ENCODE results near the gene SPACA1.
"Not testable (repeated sequence)": the region's sequence is repeated elsewhere in the genome, so short reads cannot be mapped to it uniquely, and the experiment has no call there.

The SPACA1 gene, protein sequence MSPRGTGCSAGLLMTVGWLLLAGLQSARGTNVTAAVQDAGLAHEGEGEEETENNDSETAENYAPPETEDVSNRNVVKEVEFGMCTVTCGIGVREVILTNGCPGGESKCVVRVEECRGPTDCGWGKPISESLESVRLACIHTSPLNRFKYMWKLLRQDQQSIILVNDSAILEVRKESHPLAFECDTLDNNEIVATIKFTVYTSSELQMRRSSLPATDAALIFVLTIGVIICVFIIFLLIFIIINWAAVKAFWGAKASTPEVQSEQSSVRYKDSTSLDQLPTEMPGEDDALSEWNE

DNA sequence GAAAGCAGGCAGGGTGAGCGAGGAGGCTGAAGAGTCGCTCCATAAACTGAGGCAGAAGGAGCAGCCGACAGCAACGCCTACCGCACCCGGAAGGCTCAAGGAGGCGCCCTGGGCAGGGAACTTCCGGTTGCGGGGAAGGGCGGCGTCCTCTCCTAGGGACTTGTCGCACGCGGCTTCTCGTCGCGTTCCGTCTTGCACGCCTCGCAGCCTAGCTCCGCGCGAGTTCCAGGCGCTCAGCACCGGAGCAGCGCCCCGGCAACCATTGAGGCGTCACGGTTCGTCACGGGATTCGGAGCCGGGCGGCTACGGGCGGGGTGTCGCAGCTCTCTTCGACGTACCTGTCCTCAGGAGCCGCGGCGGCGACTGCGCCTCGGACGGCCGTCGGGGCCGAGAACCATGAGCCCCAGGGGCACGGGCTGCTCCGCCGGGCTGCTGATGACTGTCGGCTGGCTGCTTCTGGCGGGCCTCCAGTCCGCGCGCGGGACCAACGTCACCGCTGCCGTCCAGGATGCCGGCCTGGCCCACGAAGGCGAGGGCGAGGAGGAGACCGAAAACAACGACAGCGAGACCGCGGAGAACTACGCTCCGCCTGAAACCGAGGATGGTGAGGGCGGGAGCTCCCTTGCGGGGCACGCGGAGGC, at the start of gene SPACA1:
Gene SPACA1, plus strand, starts transcription at position 332 of the 641 bp plus-strand sequence. Its CDS starts 65 bp downstream, at position 397.
- in situ Hi-C loops (cut with MboI; ENCODE audit: low sequenced_read_pairs), result no loop called here

DNA sequence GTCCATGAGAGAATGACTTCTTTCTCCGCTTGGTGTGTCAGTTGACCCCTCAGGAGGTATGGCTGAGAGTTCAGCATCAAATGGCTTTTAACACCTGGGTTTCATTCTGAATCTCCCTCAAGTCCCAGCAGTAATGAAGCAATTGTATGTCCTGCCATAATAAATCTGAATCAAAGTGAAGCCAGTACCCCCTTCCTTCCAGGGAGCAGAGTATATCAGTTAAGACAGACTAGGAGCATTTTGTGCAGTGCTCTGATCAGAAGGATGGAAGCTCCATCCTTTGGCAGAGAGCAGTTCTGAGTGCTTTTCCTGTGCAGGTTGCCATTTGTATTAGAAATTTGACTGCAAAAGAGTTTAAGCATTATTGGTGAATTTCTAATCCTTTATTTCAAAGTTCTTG, 46.9 kb upstream of the SPACA1 start:
- in situ Hi-C loops (cut with MboI; ENCODE audit: low sequenced_read_pairs), result no loop called here

DNA sequence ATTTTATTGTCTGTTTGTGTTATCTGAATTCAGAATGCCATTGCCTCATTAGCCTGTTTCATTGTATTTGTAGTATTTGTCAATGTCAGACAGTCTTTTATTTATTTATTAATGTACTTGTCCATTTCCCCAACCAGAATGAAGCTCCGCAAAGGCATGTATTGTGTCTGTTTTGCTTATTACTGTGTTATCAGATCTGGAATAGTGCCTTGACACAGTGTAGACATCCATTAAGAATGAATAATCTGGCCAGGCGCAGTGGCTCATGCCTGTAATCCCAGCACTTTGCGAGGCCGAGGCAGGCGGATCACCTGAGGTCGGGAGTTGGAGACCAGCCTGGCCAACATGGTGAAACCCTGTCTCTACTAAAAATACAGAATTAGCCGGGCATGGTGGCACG, 46.4 kb upstream of the SPACA1 start:
- in situ Hi-C loops (cut with MboI; ENCODE audit: low sequenced_read_pairs), result not testable (repeated sequence)

DNA sequence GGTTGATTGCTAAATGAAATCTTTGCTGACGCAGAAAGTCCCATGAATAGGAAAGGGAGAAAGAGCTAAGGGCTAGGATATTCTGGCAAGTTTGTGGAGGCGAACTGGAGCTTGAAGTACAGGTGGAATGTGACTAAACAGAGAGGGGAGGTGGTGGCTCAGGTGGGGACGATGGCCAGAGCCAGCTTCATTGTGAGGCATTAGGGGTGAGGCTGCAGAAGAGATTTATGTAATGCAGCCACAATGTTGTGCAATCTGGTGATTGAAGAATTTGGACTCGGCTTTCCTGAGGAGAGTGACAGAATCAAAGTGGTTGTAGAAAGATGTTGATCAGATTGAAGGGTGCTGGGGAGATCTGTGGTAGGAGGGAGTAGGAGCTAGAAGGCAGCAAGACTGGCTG, 42.9 kb upstream of the SPACA1 start:
- in situ Hi-C loops (cut with MboI; ENCODE audit: low sequenced_read_pairs), result no loop called here

GRCh38 chr6:88006557-88006956, 41.1 kb upstream of the SPACA1 start:
- in situ Hi-C loops (cut with MboI; ENCODE audit: low sequenced_read_pairs), result no loop called here

- in situ Hi-C loops (cut with MboI; ENCODE audit: low sequenced_read_pairs), result no loop called here
Observed at GRCh38 chr6:88008411-88008810, 39.2 kb upstream of the SPACA1 start.

DNA sequence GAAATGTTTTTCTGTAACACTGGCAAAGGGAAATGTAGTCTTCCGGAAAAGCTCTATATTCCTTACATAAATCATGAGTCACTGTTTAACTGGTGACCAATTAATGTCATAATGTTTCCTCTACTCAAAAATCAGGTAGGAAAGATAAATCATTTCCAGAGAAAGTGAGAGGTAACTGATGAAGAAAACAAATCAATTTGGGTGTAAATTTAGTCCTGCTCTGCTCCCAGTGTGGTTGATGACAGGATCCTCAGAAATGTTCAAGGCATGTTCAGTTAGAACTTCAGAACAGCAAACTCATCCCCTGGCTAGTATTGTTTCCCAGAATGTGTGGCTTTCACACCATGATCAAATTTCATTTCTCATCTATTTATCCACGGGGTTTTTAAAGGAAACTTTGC, 38.8 kb upstream of the SPACA1 start:
- in situ Hi-C loops (cut with MboI; ENCODE audit: low sequenced_read_pairs), result no loop called here

- in situ Hi-C loops (cut with MboI; ENCODE audit: low sequenced_read_pairs), result no loop called here
Observed at GRCh38 chr6:88013015-88013414, 34.6 kb upstream of the SPACA1 start.

DNA sequence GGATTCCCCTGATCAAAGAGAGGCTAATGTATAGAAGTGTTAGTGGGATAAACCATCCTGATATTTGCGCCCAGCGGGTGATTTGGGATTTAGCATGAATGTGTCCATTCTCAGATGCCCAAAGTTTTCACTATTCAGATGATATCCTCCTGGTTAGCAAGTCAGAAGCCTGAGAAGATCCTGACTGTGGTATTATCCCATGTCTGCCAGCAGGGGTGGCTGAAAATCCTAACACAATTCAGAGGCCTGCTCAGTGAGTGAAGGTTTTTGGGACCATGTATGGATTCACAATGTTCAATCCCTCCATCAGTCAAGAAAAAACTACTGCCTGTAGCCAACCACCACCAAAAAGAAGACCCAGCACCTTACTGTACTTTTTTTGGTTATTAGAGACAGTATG, 34.1 kb upstream of the SPACA1 start:
- in situ Hi-C loops (cut with MboI; ENCODE audit: low sequenced_read_pairs), result no loop called here

DNA sequence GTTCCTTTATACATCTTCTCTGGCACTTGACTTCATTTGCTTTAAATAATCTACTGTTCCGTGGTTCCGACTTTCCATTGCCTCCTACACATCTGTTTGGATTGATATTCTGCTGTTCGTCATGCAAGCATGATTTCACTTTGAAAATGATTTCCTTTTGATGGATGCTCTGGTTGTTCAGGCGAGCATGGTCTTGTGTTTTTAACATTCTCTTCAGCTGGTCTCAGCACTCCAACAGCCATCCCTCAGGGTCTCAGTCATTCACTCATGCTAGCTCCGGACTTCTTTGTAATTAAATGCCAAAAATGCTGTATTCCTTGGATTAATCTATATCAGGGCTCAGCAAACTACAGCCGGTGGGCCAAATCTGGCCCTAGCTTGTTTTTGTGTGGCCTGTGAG, 27.2 kb upstream of the SPACA1 start:
- in situ Hi-C loops (cut with MboI; ENCODE audit: low sequenced_read_pairs), result no loop called here

- in situ Hi-C loops (cut with MboI; ENCODE audit: low sequenced_read_pairs), result no loop called here
Observed at GRCh38 chr6:88024696-88025095, 22.9 kb upstream of the SPACA1 start.

DNA sequence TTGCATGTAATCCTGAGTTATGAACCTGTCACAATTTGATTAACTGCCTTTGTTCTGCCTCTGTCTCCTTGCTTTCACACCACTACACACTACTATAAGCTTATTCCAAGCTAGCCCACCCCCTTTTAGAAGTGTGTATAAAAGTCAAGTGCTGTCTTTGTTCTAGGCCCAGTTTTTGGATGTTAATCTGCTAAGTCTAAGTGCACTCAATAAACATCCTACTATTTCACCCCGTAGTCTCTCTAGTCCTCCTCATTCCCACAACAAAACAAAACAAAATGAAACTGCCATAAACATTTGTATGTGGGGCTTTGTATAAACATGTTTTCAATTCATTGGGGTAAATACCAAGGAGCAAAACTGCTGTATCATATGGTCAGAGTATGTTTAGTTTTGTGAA, 16.1 kb upstream of the SPACA1 start:
- in situ Hi-C loops (cut with MboI; ENCODE audit: low sequenced_read_pairs), result no loop called here

- in situ Hi-C loops (cut with MboI; ENCODE audit: low sequenced_read_pairs), result no loop called here
Observed at GRCh38 chr6:88044530-88044929, 3.1 kb upstream of the SPACA1 start.

DNA sequence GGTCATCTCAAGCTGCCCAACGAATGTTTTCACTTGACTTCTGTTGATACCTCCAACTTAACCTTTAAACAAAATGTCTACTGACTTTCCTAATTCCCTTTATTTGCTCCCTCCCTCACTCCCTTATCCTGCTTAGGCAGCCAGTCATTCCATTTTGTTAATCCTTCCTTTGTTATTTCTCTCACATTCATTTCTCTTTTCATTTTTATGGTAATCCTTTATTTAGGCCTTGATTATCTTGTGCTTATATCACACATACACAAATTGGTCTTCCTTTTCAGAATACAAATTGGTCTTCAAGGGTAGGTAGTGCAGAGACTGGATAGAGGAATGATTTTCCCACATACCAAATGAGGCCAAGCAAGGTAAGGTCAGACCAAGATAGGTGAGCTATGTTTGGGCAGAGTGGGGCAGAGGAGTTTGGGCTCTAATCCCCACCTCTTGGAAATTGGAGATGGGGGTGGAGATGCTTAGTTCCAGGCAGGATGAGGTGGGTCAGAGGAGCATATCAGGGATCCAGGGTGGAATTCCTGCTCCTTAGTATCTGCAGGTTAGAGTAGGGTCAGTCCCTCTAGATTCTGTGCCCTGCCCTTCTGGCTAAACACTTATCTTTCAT, 2.0 kb upstream of the SPACA1 start:
- in situ Hi-C loops (cut with MboI; ENCODE audit: low sequenced_read_pairs), result no loop called here

DNA sequence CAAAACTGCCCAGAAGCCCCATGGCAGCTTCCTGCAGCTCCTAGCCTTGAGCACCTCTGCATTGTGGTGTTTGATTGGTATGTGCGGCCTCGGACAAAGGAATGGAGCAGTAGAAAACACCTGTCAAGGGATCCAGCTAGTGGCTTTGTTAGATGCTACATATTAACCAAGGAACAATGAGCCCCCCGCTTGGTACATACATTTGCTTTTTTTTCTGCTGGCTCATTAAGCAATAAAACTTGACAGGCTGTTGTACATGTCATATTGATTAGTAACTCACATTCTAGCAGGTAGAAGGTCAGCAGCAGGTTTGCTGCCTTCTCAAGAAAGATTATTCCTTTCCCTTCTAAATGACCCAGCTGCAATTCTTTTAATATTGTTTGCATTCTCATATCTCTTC, 937 bp downstream of the SPACA1 start:
- in situ Hi-C loops (cut with MboI; ENCODE audit: low sequenced_read_pairs), result no loop called here

DNA sequence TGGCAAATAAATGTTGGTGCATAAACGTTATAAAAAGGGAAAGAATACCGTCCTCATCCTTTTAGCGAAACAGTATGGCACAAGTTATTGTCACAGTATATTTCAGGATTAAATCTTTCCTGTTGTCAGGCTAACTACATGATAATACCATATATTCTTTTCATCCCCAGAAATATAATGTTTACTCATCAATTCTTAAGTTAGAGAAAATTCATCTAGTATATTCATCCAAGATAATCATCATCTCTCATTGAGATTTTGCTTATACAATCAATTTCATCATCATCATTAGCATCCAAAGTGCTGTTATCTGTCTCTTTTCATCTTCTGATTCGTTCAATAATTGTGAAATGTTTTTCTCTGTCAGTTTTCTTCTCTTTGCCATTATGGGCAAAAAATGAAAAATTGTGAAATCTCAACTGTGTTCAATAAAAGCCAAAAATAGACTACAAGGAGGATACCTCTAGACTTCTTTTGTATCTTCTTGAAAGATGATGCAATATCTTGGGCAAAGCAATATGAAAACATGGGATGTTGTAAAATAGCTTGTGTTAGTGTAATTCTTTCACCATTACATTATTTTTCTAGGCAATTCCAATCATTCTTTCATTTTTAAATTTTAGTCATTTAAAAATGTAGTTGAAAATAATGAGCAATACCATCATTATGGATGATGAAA, 2.6 kb downstream of the SPACA1 start:
- in situ Hi-C loops (cut with MboI; ENCODE audit: low sequenced_read_pairs), result no loop called here

GRCh38 chr6:88059191-88059590, 11.6 kb downstream of the SPACA1 start:
- in situ Hi-C loops (cut with MboI; ENCODE audit: low sequenced_read_pairs), result no loop called here

DNA sequence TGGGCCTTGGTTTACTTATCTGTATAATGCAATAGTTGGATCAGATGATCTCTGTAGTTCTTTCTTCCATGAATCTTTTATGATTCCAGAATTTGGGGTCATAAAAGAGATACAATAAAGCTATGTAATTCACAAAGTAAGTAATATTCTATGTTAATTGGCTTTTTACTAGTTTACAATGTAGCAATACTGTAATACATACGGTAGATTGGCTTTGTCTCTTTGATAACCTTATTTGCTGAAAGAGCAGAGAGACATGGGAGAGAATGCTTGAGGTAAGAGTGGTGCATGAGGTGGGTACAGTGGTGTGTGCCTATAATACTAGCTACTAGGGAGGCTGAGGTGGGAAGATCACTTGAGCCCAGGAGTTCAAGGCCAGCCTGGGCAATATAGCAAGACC, 14.7 kb downstream of the SPACA1 start:
- in situ Hi-C loops (cut with MboI; ENCODE audit: low sequenced_read_pairs), result no loop called here

GRCh38 chr6:88072462-88072861, 24.8 kb downstream of the SPACA1 start:
- in situ Hi-C loops (cut with MboI; ENCODE audit: low sequenced_read_pairs), result no loop called here

DNA sequence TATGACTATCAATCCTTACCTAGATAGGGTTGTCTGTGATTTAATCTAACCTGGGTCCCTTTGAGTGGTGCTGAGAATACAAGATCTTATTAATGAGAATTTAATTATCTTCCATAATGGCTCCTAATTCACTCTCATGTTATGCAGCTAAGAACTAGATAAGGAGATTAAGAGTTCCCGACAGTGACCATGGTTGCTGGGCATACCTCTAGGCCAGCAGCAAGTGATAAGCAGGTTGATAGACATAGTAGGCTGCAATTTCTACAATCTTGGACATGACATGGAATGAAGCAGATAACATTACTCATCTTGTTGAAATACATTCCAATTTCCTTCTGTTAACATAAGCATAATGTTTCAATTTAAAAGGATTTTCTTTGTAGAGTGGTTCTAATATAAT, 27.1 kb downstream of the SPACA1 start:
- in situ Hi-C loops (cut with MboI; ENCODE audit: low sequenced_read_pairs), result no loop called here

DNA sequence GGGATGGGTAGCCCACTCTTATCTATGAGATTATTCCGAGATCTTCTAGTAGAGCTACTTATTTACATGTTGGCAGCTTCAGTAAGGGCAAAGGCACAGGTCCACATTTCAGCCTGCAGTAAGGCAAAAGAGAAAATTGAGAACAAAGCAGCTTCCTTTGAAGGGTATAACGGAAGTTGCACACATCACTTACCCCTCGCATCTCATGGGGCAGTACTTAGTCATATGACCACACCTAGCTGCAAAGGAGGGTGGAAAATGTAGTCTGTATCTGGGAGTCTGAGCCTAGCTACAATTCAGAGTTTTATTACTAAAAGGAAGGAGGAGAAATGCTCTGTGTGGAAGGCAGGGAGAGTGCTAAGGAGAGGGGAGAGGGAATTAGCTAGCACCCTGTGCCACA, 29.7 kb downstream of the SPACA1 start:
- in situ Hi-C loops (cut with MboI; ENCODE audit: low sequenced_read_pairs), result no loop called here

DNA sequence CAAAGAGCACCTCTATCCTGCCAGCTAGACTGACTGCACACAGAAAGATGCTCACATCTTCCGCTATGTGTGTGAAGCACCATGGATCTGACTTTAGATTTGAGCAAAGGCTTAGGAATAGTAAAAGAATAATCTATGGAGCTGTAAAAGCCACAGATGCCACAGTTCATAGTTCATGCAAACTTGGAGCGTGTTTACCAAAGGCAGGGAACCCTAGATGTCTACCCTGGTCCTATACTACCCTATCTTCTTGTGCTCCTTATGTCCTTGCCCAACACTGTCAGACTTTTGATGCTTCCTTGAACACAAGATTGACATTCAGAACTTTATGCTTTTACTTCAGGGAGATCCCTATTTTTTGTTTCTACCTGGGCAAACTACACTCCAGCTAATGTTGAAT, 39.2 kb downstream of the SPACA1 start:
- in situ Hi-C loops (cut with MboI; ENCODE audit: low sequenced_read_pairs), result no loop called here
